Gastroesophageal sphincter (tissue), 4 donors: ENCODE data around the gene NSUN2. TPM values are rescaled to one million over a fixed set of nuclear protein-coding genes. Genes with fewer than 3 reads are reported as not detected.

Source experiments
- ATAC-seq: fragments of 150-250 bp; one replicate; pipeline ENCODE4 v1.9.1; 2016; ENCODE audit warnings: mild to moderate bottlenecking, moderate library complexity
- H3K27ac ChIP-seq, 4 donors: fragments of 200-600 bp; sonication (generic) in 3 of 4; 1 replicate in 3 of 4; 2 replicates in 1 of 4; pipeline ENCODE4 v1.5.1; 2016 to 2019
- H3K27me3 ChIP-seq: fragments of 200-600 bp; sonication (generic); one replicate; pipeline ENCODE4 v1.5.1; 2019
- H3K36me3 ChIP-seq, 2 donors: fragments of 200-600 bp; sonication (generic); one replicate each; pipeline ENCODE4 v1.5.1; 2019; ENCODE audit warnings: control low read depth in 1 of 2
- H3K4me1 ChIP-seq, 3 donors: fragments of 200-600 bp; sonication (generic); 1 replicate in 2 of 3; 2 replicates in 1 of 3; pipeline ENCODE4 v1.5.1; 2016 to 2019; ENCODE audit warnings: control low read depth in 2 of 3
- H3K4me3 ChIP-seq, 2 donors: fragments of 200-600 bp; sonication (generic); one replicate each; pipeline ENCODE4 v1.5.1; 2019; ENCODE audit warnings: mild to moderate bottlenecking in 1 of 2, moderate library complexity in 1 of 2
- H3K9me3 ChIP-seq, 3 donors: fragments of 200-600 bp; sonication (generic); one replicate each; pipeline ENCODE4 v1.5.1; 2017 to 2019; ENCODE audit warnings: control low read depth in 2 of 3
- CTCF ChIP-seq, 4 experiments: fragments of 200-600 bp in 2 of 4; fragments of 450-650 bp in 2 of 4; sonication (generic) in 1 of 4; IDR thresholded peaks; one replicate each; pipeline ENCODE4 v1.5.1; 2017 to 2019; ENCODE audit warnings: antibody characterized with exemption in 4 of 4, mild to moderate bottlenecking in 2 of 4, moderate library complexity in 2 of 4
- EP300 ChIP-seq: sonication (generic); formaldehyde crosslinking; IDR thresholded peaks from one replicate; pipeline ENCODE4 v1.6.1; 2017; ENCODE audit warnings: antibody characterized with exemption, mild to moderate bottlenecking
- POLR2A ChIP-seq, 2 donors: fragments of 450-650 bp; IDR thresholded peaks; one replicate each; pipeline ENCODE4 v1.6.1; 2017; ENCODE audit warnings: antibody characterized with exemption in 2 of 2, mild to moderate bottlenecking in 2 of 2, moderate library complexity in 1 of 2
- POLR2AphosphoS5 ChIP-seq: sonication (generic); formaldehyde crosslinking; IDR thresholded peaks from one replicate; pipeline ENCODE4 v1.6.1; 2017; ENCODE audit warnings: antibody characterized with exemption
- WGBS, 2 donors: methylation state at CpG; one replicate each; pipeline ENCODE4 v1.1.5; 2018; ENCODE audit warnings: low coverage in 1 of 2; 5-methylcytosine and 5-hydroxymethylcytosine counted together
- total RNA-seq, 4 donors: library from RNA; depleted of rRNA; stranded (reverse); fragments of >200 nt; gene quantifications; one replicate each; pipeline ENCODE4 v1.1.0, GENCODE V29; 2016

NSUN2 gene
- total RNA-seq, 4 donors from 2014 or later: 34.0 to 50.3 (median 43.6) TPM

- 0% methylated on average over 5 to 27 of the region's 75 CpGs for WGBS, 2 donors
- peak overlapping the region; percentile 74 to 91 (median 86) for H3K27ac ChIP-seq
- peaks cover 0 to 29% of the 10 kb centered on the region in 2 donors for H3K36me3 ChIP-seq
- peaks cover 0 to 56% (median 12%) of the 10 kb centered on the region in 3 donors for H3K4me1 ChIP-seq
- no peaks in the 10 kb centered on the region for H3K27me3 ChIP-seq
- H3K9me3 ChIP-seq: no peaks in the 10 kb centered on the region
- peak; percentile 68 for ATAC-seq
- H3K4me3 ChIP-seq: peak overlapping the region; percentile 85 to 98
- TF ChIP-seq POLR2A (IDR thresholded peaks at IDR 0.05): peak in 1 of 2 donors; percentile 7
- TF ChIP-seq EP300: no peak
- peak in 2 of 4 experiments; percentile 2 to 39 for TF ChIP-seq CTCF (IDR thresholded peaks at IDR 0.05)
- TF ChIP-seq POLR2AphosphoS5: no peak
These were observed 813 bp upstream of the NSUN2 start for GRCh38 chr5:6633469-6634245.

GRCh38 chr5:6632324-6632887 lies 438 bp downstream of the NSUN2 start:
- peak overlapping the region; percentile 74 to 91 (median 86) for H3K27ac ChIP-seq
- WGBS, 2 donors: 1 to 3% methylated on average over 8 to 16 of the region's 33 CpGs
- H3K9me3 ChIP-seq: no peaks in the 10 kb centered on the region
- ATAC-seq: peak; percentile 19
- H3K4me1 ChIP-seq: peaks cover 0 to 62% (median 12%) of the 10 kb centered on the region in 3 donors
- peak overlapping the region; percentile 85 to 98 for H3K4me3 ChIP-seq
- H3K36me3 ChIP-seq: peaks cover 0 to 38% of the 10 kb centered on the region in 2 donors
- TF ChIP-seq CTCF (IDR thresholded peaks at IDR 0.05) (peak in 1 of 4 experiments; percentile 27), POLR2AphosphoS5 (no peak)
- no peaks in the 10 kb centered on the region for H3K27me3 ChIP-seq

GRCh38 chr5:6631441-6631840 lies 1.4 kb downstream of the NSUN2 start:
- H3K4me1 ChIP-seq: peaks cover 0 to 55% (median 12%) of the 10 kb centered on the region in 3 donors
- no peaks in the 10 kb centered on the region for H3K27me3 ChIP-seq
- H3K4me3 ChIP-seq: no peak overlapping the region
- no peak for TF ChIP-seq CTCF (IDR thresholded peaks at IDR 0.05)
- TF ChIP-seq POLR2AphosphoS5: no peak
- TF ChIP-seq EP300: no peak
- no peak for TF ChIP-seq POLR2A (IDR thresholded peaks at IDR 0.05)
- peaks cover 0 to 47% of the 10 kb centered on the region in 2 donors for H3K36me3 ChIP-seq
- H3K27ac ChIP-seq: no peak overlapping the region
- ATAC-seq: no peak
- 87 to 88% methylated on average over 4 of the region's 4 CpGs for WGBS, 2 donors
- H3K9me3 ChIP-seq: no peaks in the 10 kb centered on the region

GRCh38 chr5:6626508-6626907 lies 6.3 kb downstream of the NSUN2 start:
- Histone ChIP-seq H3K4me1 (peaks cover 0 to 17% (median 4%) of the 10 kb centered on the region in 3 donors), H3K9me3 (no peaks in the 10 kb centered on the region), H3K4me3 (no peak overlapping the region), H3K27me3 (no peaks in the 10 kb centered on the region), H3K36me3 (peaks cover 0 to 89% of the 10 kb centered on the region in 2 donors), H3K27ac (no peak overlapping the region)
- WGBS, 2 donors: 73 to 78% methylated on average over 7 to 9 of the region's 10 CpGs
- no peak for ATAC-seq
- TF ChIP-seq POLR2A (IDR thresholded peaks at IDR 0.05) (no peak), POLR2AphosphoS5 (no peak), CTCF (IDR thresholded peaks at IDR 0.05) (no peak)
